GM19238 (cell line): ENCODE data around the gene ZNF592.

Experiments used
- DNase-seq: peaks from one replicate; pipeline ENCODE4 v3.0.0; 2011; ENCODE audit warnings: low spot score; ENCODE audit not compliant: insufficient read length

ZNF592 gene

DNA sequence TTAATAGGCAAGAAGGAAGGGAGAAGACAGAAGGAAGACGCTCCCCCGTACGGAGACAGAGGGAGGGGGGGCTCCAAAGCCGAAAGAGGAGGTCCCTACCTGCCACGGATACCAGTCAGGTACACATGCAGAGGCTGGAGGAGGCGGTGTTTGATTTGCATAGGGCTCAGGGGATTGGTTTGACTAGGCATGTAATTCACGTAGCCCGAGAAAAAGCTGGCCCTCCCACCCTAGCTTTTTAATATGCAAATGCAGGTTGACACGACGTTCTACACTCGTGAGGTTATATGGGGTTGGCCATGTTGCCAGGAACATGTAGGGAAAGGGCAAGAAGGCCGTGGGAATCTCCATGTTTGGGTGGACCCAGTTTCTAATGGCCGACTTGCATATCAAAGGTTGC is 29.8 kb downstream of the ZNF592 start:
- no peak for DNase-seq

DNA sequence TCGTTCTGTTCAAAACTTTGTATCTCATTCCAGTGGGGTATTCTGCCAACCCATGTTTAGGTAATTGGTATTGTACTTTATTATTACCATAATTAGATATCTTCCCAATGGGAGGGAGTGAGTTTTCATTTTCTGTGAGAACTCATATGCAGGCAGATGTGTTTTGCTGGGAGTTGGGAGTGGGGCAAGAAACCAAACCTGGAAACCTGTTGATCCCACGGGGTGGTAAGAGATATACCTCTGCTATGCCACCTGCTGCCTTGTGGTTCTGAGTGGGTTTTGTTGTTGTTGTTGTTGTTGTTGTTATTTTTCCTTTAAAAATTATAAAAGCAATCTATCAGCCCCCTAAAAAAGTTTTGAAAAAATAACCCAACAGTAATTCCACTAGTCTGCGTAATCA is 32.1 kb downstream of the ZNF592 start:
- no peak for DNase-seq

DNA sequence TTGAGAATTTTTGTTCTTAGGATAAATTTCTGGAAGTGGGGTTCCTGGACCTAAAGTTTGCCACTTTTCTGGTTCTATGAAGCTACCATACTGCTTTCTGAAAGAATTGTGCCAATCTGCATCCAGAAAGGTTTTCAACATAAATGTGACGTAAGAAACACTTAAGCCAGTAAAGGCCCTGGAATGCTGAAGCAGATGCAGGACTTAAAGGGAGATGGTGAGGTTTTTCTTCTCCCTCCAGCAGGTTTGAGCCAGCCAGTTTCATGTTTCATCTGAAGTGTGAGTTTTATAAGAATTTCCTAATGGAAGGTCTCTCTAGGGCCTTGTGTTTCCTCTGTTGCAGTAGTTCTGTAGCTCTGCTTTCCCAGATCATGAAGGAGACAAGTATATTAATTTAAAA is 33.1 kb downstream of the ZNF592 start:
- no peak for DNase-seq

DNA sequence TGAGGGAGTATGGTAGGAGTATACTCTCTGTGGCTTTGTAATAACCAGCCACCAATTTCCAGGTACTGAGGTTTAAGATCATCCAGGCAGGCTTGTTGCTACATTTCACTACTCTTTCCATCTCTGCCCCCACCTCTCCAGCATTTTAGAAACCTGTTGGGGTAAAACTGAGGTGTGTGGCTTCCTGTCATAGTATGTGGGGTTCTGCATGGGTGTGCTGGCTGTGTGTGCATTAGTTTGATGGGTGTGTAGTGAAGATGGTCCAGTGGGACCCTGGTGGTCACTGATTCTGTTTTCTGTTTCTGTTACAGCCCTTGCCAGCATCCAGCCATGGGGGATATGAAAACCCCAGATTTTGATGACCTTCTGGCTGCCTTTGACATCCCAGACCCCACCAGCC is 34.0 kb downstream of the ZNF592 start:
- DNase-seq, result no peak

DNA sequence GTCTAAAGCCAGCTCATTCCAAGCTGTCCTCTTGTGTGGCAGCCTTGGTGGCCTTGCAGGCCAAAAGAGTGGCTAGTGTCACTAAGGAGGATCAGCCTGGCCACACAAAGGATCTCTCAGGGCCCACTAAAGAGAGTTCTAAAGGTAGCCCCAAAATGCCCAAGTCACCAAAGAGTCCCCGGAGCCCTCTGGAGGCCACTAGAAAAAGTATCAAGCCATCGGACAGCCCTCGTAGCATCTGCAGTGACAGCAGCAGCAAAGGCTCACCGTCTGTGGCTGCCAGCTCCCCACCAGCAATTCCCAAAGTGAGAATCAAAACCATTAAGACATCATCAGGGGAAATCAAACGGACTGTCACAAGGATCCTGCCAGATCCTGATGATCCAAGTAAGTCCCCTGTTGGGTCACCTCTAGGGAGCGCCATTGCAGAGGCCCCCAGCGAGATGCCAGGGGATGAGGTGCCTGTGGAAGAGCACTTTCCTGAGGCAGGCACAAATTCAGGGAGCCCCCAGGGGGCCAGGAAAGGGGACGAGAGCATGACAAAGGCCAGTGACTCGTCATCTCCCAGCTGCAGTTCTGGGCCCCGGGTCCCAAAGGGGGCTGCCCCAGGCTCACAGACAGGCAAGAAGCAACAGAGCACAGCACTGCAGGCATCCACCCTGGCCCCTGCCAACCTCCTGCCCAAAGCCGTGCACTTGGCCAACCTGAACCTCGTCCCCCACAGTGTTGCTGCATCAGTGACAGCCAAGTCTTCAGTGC is 35.3 kb downstream of the ZNF592 start:
- DNase-seq, result no peak

DNA sequence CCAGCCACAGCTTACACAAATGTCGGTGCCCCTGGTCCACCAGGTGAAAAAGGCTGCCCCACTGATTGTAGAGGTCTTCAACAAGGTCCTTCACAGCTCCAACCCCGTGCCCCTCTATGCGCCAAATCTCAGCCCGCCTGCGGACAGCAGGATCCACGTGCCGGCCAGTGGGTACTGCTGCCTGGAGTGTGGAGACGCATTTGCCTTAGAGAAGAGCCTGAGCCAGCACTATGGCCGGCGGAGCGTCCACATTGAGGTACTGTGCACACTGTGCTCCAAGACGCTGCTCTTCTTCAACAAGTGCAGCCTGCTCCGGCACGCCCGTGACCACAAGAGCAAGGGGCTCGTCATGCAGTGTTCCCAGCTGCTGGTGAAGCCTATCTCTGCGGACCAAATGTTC is 35.9 kb downstream of the ZNF592 start:
- no peak for DNase-seq

DNA sequence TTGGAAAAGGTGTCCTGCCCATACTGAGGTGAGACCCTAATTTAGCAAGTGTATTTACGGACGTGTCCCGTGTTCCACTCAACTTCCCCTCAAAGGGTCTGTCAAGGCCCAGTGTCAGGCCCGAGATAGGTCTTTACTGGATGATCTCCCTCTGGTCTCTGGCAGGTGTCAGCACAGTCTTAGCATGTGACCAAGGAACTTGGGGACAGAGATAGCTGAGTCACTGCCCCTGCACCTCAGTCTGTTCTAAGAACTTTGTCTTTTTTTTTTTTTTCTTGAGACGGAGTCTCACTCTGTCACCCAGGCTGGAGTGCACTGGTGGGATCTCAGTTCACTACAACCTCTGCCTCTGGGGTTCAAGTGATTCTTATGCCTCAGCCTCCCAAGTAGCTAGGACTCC is 36.7 kb downstream of the ZNF592 start:
- no peak for DNase-seq

DNA sequence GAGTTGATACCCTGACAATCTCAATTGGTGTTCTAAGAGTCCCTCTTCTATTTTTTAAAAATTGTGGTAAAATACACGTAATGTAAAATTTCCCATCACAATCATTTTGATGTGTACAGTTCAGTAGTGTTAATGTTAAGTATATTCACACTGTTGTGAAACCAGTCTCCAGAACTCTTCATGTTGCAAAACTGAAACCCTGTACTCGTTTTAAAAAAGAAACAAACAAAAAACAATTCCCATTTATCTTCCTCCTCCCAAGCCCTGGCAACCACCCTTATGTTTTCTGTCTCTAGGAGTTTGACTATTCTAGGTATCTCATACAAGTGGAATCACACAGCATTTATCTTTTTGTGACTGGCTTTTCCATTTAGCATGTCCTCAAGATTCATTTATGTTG is 40.1 kb downstream of the ZNF592 start:
- no peak for DNase-seq

DNA sequence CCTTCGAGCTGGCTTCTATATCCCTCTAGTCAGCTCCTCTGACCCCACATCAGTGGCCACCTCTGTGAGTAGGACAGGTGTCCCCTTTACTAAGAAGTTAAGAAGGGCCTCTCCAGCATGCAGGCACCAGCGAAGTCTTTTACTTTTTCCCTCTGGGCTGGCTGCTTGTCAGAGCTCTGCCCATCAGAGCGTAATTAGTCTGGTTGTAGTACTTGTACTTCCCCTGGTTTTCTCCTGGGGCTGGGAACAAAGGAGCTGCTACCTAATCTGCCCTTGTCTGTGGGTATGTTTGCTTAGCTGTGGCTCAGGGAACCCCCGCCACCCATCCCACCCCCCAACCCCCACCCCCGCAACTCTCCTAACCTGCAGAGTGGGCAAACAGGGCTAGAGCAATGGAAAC is 41.4 kb downstream of the ZNF592 start:
- no peak for DNase-seq

DNA sequence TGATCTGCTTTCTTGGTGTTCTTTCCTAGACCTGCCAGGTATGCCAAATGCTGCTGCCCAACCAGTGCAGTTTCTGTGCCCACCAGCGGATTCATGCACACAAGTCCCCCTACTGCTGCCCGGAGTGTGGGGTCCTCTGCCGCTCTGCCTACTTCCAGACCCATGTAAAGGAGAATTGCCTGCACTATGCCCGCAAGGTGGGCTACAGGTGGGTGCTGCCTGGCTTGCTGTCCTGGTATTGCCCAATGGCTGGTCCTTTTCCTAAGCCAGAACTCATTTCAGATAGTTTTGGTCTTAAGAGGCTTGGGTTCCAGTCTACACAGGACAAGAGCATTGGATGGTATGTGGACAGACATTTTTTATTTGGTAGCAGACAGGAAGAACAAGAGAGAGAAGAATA is 42.3 kb downstream of the ZNF592 start:
- DNase-seq, result no peak

DNA sequence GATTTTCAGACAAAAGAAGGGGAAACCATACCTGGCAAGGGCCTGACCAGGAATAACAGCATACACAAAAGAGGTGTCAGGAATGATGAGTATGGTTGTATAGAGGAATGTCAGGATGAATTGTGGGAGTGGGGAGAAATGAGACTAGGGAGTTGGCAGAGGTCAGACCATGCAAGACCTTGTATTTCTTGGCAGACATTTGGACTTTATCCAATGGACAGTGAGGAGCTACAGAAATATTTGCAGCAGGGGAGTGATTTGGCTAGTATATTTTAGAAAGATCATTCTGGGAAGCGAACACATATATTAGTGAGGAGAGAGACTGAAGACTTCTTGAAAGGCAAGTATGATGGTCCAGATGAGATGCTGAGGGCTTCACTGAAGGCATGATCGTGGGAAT is 43.4 kb downstream of the ZNF592 start:
- no peak for DNase-seq

DNA sequence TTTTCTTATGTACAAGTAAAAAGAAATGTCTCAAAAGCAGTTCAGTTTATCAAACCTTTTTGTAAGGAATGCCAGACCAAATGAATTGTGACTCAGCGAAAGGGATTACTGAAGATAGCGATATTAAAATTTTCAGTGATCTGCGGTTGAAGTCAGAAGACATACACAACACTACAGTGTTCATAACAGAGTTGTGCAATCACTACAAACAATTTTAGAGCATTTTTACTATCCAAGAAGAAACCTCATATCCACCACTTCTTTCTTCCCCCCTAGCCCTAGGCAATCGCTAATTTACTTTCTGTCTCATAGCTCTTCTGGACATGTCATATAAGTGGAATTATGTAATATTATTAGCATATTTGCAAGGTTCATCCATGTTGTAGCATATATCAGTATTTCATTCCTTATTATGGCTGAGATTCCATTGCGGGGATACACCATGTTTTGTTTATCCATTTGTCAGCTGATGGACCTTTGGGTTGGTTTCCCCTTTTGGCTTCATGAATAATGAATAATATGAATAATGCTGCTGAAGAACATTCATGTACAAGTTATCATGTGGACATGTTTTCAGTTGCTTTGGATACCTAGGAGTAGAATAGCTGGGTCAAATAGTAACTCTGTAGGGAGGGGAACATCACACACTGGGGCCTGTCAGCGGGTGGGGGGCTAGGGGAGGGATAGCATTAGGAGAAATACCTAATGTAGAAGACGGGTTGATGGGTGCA is 45.2 kb downstream of the ZNF592 start:
- DNase-seq, result no peak

DNA sequence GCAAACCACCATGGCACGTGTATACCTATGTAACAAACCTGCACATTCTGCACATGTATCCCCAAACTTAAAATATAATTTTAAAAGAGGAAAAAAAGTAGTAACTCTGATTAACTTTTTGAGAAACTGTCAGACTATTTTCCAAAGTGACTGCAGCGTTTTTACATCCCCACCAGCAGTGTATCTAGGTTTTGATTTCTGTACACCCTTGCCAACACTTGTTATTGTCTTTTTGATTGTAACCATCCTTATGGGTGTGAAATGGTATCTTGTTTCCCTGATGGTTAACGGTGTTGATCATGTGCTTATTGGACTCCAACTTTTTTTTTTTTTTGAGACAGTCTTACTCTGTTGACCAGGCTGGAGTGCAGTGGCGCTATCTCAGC is 45.8 kb downstream of the ZNF592 start:
- DNase-seq, result no peak

DNA sequence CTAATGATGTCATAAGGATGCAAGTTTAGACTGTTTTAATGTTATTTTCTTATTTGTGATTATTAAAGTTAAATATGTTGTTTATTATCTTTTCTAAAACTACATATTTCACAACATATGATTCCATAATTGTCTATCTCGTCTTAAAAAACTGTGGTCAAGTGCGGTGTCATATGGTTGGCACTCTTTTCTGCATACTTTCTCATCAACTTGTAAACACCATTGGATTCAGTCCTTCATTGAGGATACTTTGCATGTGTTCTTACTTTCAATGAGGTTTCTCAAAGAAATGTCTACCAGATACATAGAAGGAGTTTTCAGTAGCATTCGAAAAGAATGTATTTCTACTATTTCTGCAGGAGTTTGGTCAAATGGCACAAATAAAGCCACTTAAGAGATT is 46.8 kb downstream of the ZNF592 start:
- DNase-seq, result no peak

DNA sequence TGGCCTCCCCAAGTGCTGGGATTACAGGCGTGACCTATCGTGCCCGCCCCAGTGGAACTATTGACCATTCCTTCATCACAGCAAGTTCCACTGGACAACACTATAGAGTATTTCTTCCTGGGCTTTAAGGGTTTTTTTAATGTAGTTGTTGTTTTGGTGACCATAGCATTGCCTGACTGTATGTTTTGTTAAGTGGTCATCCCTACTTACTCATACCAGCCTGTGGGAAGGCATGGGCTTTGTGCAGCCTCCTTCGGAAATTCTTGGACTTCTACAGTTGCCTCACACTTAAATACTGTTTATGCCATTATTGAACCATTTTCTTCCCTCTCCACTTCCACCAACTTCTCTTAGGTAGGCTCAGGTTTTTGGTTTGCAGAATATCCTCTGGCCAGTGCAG is 48.8 kb downstream of the ZNF592 start:
- no peak for DNase-seq

DNA sequence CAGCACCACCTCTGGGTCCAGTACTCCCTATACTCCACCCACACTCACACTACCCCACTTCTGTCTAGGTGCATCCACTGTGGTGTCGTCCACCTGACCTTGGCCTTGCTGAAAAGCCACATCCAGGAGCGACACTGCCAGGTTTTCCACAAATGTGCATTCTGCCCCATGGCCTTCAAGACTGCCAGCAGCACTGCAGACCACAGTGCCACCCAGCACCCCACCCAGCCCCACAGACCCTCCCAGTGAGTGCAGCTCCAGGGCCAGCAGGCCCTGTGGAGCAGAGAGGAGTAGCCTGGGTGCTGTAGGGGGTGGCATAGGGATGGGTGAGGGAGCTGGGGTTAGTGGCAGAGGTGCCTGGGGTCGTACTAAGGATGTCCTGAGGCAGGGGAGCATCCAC is 49.4 kb downstream of the ZNF592 start:
- no peak for DNase-seq

DNA sequence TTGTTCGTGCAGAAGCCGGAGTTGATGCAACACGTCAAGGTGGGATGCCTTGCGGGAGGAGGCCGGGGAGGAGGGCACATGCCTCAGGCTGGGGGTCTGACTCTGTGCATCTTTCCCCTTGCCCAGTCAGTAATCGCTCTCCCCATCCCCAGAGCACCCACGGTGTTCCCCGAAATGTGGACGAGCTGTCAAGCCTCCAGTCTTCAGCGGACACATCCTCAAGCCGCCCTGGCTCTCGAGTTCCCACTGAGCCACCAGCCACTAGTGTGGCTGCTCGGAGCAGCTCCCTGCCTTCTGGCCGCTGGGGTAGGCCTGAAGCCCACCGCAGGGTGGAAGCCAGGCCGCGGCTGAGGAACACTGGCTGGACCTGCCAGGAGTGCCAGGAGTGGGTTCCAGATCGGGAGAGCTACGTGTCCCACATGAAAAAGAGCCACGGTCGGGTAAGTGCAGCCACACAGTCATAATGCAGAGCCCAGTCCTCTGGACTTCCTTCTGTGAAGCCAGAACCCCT is 50.1 kb downstream of the ZNF592 start:
- no peak for DNase-seq

DNA sequence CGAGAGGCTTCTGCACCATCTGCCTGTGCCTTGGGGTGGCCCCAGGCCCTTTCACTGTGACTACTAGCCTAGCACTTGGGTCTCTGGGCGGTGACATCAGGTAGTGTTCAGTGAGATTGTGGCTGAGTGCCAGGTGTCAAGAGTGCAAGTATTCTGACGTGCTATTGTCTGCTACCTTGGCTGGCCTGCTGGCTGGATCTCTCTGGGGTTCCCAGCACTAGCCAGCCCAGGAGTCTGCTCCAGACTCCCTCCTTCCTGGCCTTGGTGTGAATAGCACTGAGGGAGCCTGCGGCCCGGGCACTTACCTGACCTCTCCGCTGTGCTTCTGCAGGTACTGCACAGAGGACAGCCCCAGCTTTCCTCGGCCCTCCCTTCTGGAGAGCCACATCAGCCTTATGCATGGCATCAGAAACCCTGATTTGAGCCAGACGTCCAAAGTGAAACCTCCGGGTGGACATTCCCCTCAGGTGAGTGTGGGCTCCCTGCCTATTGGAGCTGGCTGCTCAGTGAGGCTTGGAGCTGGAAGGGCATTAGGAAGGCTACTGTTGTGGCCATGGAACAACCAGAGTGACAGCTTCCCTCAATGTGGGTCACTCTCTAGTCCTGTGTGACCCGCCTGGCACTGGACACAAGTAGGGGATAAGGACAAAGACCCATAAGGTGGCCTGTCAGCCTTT is 51.3 kb downstream of the ZNF592 start:
- no peak for DNase-seq

DNA sequence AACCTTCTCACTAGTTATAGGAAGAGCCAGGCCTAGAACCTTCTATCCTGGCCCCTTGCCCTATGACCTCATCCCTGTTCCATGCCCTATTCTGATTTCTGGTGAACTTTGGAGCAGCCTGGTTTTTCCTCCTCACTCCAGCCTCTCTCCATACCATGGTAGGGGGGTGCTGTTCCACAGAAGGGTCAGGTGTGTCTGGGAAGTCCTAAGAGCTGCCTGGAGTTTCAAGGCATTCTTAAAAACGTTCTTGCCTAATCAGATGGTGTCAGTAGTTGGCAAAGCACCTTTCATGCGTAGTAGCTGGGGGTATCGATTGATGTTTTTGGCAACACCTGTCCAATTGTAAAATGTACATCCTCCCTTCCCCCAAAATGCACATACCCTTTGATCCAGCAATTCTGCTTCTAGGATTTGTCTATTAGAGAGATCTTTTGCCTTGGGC is 52.0 kb downstream of the ZNF592 start:
- no peak for DNase-seq

DNA sequence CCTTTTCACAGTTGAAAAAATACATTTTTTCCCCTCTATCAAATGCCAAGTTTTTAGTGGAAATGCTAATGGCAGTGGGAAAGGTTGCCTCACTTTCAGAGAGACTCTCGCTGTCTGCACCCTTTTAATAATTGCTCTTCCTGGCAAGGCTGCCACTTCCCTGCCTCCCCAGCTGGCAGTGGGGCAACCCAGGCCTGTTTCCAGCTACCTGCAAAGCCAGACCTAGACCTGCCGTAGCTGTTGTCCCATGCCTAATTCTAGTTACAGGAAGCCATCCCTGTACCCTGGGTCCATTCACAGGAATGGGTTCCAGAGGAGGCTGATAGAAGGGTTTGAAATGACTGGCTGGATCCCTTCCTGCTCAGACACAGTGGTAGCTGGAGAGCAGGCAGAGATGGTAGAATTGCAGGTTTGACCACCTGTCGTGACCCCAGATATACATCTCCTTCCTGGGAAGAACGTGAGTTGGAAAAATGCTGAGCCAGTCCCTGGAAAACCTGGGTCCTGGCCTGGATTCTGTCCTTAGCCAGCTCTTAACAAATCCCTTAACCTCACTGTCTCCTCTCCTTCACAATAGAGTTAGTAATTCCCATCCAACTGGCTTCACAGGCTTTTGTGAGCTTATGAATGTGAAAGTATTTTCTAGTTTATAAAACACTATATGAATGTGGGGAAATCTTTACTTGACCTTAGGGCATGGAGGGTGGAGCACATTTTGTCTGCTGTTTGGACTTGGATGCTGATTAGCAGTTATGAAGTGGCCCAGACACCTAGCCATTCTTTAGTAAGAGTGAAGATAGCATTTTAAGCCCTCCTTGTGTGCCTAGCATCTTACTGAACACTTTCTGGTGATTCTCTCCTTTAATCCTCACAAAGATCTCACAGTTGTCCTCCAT is 55.9 kb downstream of the ZNF592 start:
- no peak for DNase-seq

DNA sequence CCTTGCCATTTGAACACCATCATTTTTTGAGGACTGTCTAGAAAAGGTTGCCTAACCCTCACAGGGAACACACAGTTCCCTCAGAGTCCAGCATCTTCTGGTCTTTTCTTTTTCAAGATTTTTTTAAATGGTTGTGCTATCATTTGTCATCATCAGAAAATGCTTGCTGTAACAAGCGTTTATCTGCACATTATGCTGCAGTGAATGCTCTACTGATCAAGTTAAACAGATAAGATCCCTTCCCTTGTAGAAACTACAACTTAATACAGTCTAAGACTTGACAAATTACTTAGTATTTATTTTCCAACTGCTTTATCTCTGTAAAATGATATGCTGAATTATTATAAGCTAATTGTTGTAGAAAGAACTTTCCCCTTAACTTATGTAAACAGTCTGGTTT is 56.8 kb downstream of the ZNF592 start:
- DNase-seq, result no peak
